DND-41 (cell line): ENCODE measurements around the gene EFTUD2.

ENCODE experiments used
- ATAC-seq: fragments of 200-7000 bp; cut with Tn5 transposase; 3 replicates; pipeline ENCODE4 v1.9.1; 2021; ENCODE audit warnings: low read depth; ENCODE audit not compliant: insufficient read depth
- DNase-seq: peaks from one replicate; pipeline ENCODE4 v3.0.0-alpha.2; 2020
- H2AFZ ChIP-seq: 2 replicates; pipeline ENCODE4 v1.6.0; 2012; ENCODE audit warnings: low read depth, low read length
- H3K27ac ChIP-seq: 2 replicates; pipeline ENCODE4 v1.5.1; 2012; ENCODE audit warnings: low read length, inconsistent platforms
- H3K27me3 ChIP-seq: fragments of 200-600 bp; sonication (generic); 2 replicates; pipeline ENCODE4 v1.6.0; 2012; ENCODE audit warnings: low read length, mild to moderate bottlenecking, inconsistent platforms; ENCODE audit not compliant: insufficient read depth, poor library complexity
- H3K36me3 ChIP-seq: 2 replicates; pipeline ENCODE4 v1.5.1; 2012; ENCODE audit warnings: low read length, inconsistent platforms; ENCODE audit not compliant: insufficient read depth
- H3K4me1 ChIP-seq: 2 replicates; pipeline ENCODE4 v1.5.1; 2012; ENCODE audit warnings: mild to moderate bottlenecking, low read length; ENCODE audit not compliant: insufficient read depth
- H3K4me2 ChIP-seq: 2 replicates; pipeline ENCODE4 v1.6.0; 2012; ENCODE audit warnings: mild to moderate bottlenecking, moderate library complexity, low read length, inconsistent platforms; ENCODE audit not compliant: insufficient read depth
- H3K4me3 ChIP-seq, 2 experiments: fragments of 200-600 bp in 1 of 2; shearing (Covaris generic) in 1 of 2; 2 replicates each; pipeline ENCODE4 v1.5.1; 2012 to 2016; ENCODE audit warnings: inconsistent platforms in 2 of 2, low read length in 2 of 2, mild to moderate bottlenecking in 2 of 2, low read depth in 1 of 2, moderate library complexity in 1 of 2
- H3K79me2 ChIP-seq: 2 replicates; pipeline ENCODE4 v1.6.0; 2012; ENCODE audit warnings: low read length, inconsistent platforms; ENCODE audit not compliant: insufficient read depth
- H3K9ac ChIP-seq: 2 replicates; pipeline ENCODE4 v1.6.0; 2012; ENCODE audit warnings: low read depth, mild to moderate bottlenecking, inconsistent platforms, low read length, moderate library complexity
- H3K9me3 ChIP-seq: 2 replicates; pipeline ENCODE4 v1.5.1; 2012; ENCODE audit warnings: low read length, moderate library complexity, mild to moderate bottlenecking, inconsistent platforms; ENCODE audit not compliant: insufficient read depth, severe bottlenecking
- H4K20me1 ChIP-seq: 2 replicates; pipeline ENCODE4 v1.6.0; 2012; ENCODE audit warnings: low read length; ENCODE audit not compliant: insufficient read depth
- EZH2 ChIP-seq: IDR thresholded peaks from 3 replicates; pipeline ENCODE4 v1.6.1; 2012; ENCODE audit warnings: borderline replicate concordance, low read depth, mild to moderate bottlenecking, moderate library complexity, low read length, inconsistent platforms; ENCODE audit not compliant: severe bottlenecking
- TF ChIP-seq, protein P1 (sequence below): IDR thresholded peaks from 2 replicates; pipeline ENCODE4 v1.5.1; 2012; ENCODE audit warnings: borderline replicate concordance, low read length, moderate library complexity, mild to moderate bottlenecking; ENCODE audit not compliant: poor library complexity, severe bottlenecking; ENCODE audit errors: extremely low read depth

Gene EFTUD2

DNA sequence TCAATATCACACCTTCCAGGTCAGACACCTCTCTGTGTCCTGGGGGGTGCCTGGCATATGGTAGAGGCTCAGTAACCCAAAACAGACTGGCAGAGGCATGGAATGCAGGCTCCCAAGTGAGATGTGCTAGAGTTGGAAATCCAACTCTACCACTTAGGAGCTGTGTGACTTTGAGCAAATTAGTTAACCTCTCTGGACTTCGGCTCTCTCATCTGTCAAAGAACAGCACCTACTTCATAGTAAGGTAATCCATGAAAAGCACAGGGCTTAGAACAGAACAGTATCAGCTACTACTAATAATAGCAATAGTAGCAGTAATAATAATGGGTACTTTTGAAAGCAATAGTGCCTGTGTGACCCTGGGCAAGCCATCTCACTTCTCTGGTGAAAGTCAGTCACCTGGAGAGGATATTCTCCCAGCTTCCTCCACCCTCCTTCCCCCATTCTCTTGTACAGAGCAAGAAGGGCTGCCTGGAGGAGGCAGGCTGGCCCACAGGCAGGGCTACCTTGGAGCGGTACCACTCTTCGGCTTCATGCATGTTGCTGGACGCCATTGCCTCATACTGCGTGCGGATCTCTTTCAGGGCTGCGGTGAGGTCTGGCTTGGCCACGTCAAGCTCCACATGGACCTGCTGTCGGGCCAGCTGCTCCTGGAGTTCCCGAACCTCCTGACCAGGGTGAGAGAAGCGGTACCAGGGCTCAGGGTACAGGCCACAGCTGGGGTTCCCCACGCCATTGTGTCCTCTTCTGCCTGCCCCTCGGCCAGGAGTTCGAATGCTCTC lies 13.7 kb upstream of the EFTUD2 start:
- no peak for ATAC-seq
- TF ChIP-seq, protein P1, sequence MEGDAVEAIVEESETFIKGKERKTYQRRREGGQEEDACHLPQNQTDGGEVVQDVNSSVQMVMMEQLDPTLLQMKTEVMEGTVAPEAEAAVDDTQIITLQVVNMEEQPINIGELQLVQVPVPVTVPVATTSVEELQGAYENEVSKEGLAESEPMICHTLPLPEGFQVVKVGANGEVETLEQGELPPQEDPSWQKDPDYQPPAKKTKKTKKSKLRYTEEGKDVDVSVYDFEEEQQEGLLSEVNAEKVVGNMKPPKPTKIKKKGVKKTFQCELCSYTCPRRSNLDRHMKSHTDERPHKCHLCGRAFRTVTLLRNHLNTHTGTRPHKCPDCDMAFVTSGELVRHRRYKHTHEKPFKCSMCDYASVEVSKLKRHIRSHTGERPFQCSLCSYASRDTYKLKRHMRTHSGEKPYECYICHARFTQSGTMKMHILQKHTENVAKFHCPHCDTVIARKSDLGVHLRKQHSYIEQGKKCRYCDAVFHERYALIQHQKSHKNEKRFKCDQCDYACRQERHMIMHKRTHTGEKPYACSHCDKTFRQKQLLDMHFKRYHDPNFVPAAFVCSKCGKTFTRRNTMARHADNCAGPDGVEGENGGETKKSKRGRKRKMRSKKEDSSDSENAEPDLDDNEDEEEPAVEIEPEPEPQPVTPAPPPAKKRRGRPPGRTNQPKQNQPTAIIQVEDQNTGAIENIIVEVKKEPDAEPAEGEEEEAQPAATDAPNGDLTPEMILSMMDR, result no peak
- no peak for TF ChIP-seq EZH2
- peaks cover 2% of the 10 kb centered on the region for H3K27me3 ChIP-seq

DNA sequence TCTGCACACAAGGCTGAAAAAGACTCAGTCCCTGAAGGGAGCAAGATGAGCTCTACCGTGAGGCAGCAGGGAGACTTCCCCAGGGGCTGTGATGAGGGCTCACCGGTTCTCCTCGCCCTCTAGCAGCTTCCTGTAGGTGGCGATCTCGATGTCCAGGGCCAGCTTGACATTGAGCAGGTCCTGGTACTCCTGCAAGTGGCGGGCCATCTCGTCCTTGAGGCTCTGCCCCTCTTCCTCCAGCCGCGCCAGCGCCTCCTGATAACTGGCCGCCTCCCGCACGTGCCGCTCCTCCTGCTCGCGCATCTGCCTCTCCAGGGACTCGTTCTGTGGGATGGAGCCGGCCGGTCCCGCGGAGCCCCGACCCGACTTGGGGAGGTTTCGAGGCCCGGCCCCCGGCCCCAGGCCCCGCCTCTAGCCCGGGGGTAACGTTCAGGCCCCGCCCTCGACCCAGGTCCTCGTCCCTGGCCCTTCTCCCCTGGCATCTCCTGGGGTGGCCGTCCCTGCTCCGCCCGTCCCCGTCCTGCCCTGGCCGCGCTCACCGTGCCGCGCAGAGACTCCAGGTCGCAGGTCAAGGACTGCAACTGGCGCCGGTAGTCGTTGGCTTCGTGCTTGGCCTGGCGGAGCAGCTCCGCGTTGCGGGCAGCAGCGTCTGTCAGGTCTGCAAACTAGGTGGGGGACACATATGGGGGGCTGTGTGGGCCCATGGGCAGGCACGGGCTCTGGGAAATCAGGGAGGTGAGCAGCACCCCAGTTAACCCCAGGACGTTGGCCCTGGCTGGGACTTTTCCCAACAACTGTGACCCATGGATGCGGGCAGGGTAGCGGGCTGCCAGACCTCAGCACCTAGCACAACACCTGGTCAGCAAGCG lies 12.1 kb upstream of the EFTUD2 start:
- H3K36me3 ChIP-seq, result no peaks in the 10 kb centered on the region
- no peak overlapping the region for H3K9ac ChIP-seq
- no peaks in the 10 kb centered on the region for H3K4me1 ChIP-seq
- no peaks in the 10 kb centered on the region for H3K9me3 ChIP-seq
- H2AFZ ChIP-seq, result no peak overlapping the region
- H3K4me2 ChIP-seq, result no peak overlapping the region
- TF ChIP-seq, protein P1, result peak; percentile 69
- TF ChIP-seq EZH2, result no peak
- H3K79me2 ChIP-seq, result no peaks in the 10 kb centered on the region
- no peaks in the 10 kb centered on the region; the same call in 1 of the 2 replicates for H4K20me1 ChIP-seq
- peaks cover 2% of the 10 kb centered on the region for H3K27me3 ChIP-seq
- no peak overlapping the region for H3K4me3 ChIP-seq
- H3K27ac ChIP-seq, result no peak overlapping the region
- ATAC-seq (peak; percentile 75), DNase-seq (peak; percentile 56)

More for the DNA sequence above, 13.7 kb upstream of the EFTUD2 start:
- no peaks in the 10 kb centered on the region for H3K79me2 ChIP-seq
- no peaks in the 10 kb centered on the region for H3K36me3 ChIP-seq
- no peaks in the 10 kb centered on the region; the same call in 1 of the 2 replicates for H4K20me1 ChIP-seq
- H3K9ac ChIP-seq, result no peak overlapping the region
- DNase-seq, result no peak
- no peaks in the 10 kb centered on the region for H3K4me1 ChIP-seq
- H3K4me3 ChIP-seq, result no peak overlapping the region
- H3K27ac ChIP-seq, result no peak overlapping the region
- no peaks in the 10 kb centered on the region for H3K9me3 ChIP-seq
- no peak overlapping the region for H2AFZ ChIP-seq
- H3K4me2 ChIP-seq, result no peak overlapping the region

DNA sequence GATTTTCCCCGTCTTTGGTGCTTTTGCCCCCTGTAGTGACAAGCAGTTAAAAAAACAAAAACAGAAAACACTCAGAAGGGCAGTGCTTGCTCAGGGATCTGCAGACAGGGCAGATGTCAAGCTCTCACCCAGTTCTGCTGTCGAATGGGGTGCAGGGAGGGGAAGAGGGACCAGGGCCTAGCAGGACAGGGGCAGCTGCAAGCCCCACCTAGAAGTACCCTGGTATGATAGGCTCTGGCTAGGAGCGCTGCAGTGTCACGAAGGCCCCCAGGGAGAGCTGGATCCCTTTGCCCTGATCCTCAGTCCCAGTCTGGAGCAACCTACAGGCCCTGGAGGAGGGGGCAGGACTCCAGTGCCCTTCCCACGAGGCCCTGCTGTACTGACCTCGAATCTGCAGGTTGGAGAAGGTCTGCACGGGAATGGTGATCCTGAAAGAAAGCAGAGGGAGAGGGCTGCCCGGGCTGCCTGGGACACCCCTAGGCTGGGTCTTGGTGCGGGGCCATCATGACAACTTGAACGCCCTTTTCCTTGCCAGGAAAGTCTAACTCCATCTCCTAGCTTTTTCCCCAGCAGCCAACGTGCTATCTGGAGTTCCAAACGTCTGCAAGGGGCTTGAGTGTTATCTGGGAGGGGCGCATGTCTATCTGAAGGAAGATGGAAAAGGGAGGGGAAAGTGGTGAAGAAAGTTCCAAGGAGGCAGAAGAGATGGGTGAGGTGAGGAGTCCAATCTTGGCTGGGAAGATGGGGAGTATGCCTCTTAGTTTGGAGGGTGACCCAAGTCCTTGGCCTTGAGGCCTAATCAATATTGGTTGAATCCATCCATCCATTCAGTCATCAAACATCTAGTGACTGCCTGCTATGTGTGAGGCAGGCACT lies 11.2 kb upstream of the EFTUD2 start:
- H2AFZ ChIP-seq, result no peak overlapping the region
- no peak for DNase-seq
- peaks cover 2% of the 10 kb centered on the region for H3K27me3 ChIP-seq
- H3K9ac ChIP-seq, result no peak overlapping the region
- H3K36me3 ChIP-seq, result no peaks in the 10 kb centered on the region
- no peak overlapping the region for H3K4me3 ChIP-seq
- no peaks in the 10 kb centered on the region for H3K4me1 ChIP-seq
- TF ChIP-seq, protein P1, result no peak
- TF ChIP-seq EZH2, result no peak
- no peak for ATAC-seq
- no peaks in the 10 kb centered on the region for H3K79me2 ChIP-seq
- H3K27ac ChIP-seq, result no peak overlapping the region
- no peaks in the 10 kb centered on the region for H3K9me3 ChIP-seq
- no peaks in the 10 kb centered on the region; the same call in 1 of the 2 replicates for H4K20me1 ChIP-seq
- H3K4me2 ChIP-seq, result no peak overlapping the region
